ENCODE data around the gene ANO3. TPM values are rescaled to one million over a fixed set of nuclear protein-coding genes. Genes with fewer than 3 reads are reported as not detected.

ANO3 gene
- total RNA-seq, result not detected

DNA sequence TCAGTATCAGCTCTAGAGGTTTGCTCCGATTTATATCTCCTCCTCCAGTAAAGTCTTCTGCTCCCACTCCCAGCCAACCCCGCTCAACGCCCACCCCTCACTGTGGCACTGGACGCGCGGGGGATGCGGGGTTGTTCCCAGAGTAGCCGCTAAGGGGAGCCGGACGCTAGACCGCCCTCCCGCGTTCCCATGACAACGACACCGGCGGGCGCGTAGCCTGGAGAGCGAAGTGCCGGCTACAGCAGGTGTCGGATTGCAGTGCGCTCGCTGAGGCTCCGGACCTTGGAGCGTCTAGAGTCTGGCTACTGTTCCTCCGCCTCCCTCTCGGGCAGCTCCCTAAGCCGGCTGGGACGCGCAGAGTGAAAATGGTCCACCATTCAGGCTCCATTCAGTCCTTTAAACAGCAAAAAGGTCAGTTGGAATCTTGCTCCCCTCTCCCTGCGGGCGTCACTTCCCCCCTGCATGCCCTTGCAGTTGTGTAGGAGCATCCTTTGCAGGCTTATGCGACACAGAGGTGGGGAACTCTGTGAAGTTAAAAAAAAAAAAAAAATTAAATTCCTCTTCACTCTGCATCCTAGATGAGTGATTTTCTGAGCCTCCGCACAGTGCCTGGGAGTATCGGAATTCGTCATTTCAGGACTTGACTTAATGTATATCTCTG is at the start of gene ANO3:
Gene ANO3 (plus strand): TSS at position 220 of the 661 bp plus-strand sequence. CDS start 146 bp downstream, at position 366.

DNA sequence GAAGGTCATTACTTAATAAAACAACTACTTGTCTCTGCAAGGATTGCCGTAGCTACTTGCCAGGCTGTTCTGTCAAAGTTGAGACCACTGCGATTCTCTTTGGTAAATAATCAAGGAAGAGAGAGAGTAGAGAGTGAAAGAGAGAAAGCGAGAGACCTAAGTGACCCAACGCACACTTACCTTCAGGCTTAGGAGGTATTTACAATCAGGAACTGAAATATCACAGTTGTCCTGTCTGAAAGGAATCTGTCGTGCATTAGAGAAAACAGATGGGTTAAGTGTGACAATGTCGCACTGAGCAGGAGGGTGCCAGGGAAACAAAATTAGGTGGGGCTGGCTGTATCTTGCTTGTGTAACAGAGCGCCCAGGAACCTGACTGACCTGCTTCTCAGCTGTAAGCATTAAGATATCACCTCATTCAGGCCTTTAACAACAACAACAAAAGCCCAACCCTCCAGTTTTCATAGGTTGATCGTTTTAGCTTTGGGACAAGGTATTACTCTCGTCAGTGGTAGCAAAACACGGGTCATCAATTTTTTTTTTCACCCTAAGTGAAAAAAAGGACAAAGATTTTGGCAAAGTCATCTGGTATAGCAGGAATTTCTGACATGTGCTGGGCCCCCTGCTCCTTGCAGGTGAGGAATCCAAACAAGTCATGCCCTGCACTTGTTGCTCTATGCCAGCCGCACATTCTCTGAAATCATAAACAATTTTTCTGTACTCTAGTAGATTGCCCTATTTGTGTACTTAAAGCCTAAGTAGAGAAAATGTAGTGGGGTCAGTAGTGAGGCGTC is 240.1 kb downstream of the ANO3 start, which contains the start of gene MUC15:
Gene MUC15 (minus strand): TSS at position 403 of the 794 bp plus-strand sequence. CDS start 5,169 bp downstream, outside the sequence.

Other genes starting within 250 kb of the ANO3 start
- gene MUC15, start 240.1 kb downstream of the ANO3 start, total RNA-seq, result not detected

All from activated naive CD4-positive, alpha-beta T cell treated with anti-CD3 and anti-CD28 coated beads, Interleukin-2, amount 10 ng/mL, durations not matched to agents 5 hours and 36 hours (primary cell).